T-helper 1 cell treated with Interleukin-12 subunit alpha and Interleukin-12 subunit beta and Interleukin-4 antibody, amounts not matched to agents 30 μg/mL and 1 μg/mL, for 36 hours (primary cell): Measurements from ENCODE around the gene SMG1.
A peak's percentile ranks its signal among the peaks of the same experiment; 100 is the strongest.
"Not testable (repeated sequence)": the region's sequence is repeated elsewhere in the genome, so short reads cannot be mapped to it uniquely, and the experiment has no call there.

ENCODE experiments used
- H3K27ac Mint-ChIP-seq: one replicate; pipeline ENCODE4 v1.8.0; 2021; ENCODE audit warnings: mild to moderate bottlenecking, mixed read lengths
- H3K27me3 Mint-ChIP-seq: one replicate; pipeline ENCODE4 v1.8.0; 2021; ENCODE audit warnings: low read depth, mixed read lengths
- H3K36me3 Mint-ChIP-seq: one replicate; pipeline ENCODE4 v1.8.0; 2021; ENCODE audit warnings: low read depth, mixed read lengths
- H3K4me1 Mint-ChIP-seq: one replicate; pipeline ENCODE4 v1.8.0; 2021; ENCODE audit warnings: low read depth, mixed read lengths
- H3K4me3 Mint-ChIP-seq: one replicate; pipeline ENCODE4 v1.8.0; 2021; ENCODE audit warnings: mild to moderate bottlenecking, moderate library complexity, mixed read lengths
- H3K9me3 Mint-ChIP-seq: one replicate; pipeline ENCODE4 v1.8.0; 2021; ENCODE audit warnings: mixed read lengths

Gene SMG1

GRCh38 chr16:18909585-18909984 is 16.6 kb downstream of the SMG1 start:
- not testable (repeated sequence) for H3K4me3 Mint-ChIP-seq
- peaks cover 20% of the 10 kb centered on the region for H3K4me1 Mint-ChIP-seq

GRCh38 chr16:18908716-18909115 is 17.5 kb downstream of the SMG1 start:
- not testable (repeated sequence) for H3K27me3 Mint-ChIP-seq, H3K9me3 Mint-ChIP-seq, H3K27ac Mint-ChIP-seq, H3K4me3 Mint-ChIP-seq
- peaks cover 12% of the 10 kb centered on the region for H3K36me3 Mint-ChIP-seq
- peaks cover 22% of the 10 kb centered on the region for H3K4me1 Mint-ChIP-seq

More at GRCh38 chr16:18909585-18909984, 16.6 kb downstream of the SMG1 start:
- H3K27me3 Mint-ChIP-seq, H3K9me3 Mint-ChIP-seq, H3K27ac Mint-ChIP-seq: not testable (repeated sequence)
- H3K36me3 Mint-ChIP-seq = peaks cover 12% of the 10 kb centered on the region

- H3K4me3 Mint-ChIP-seq, H3K27me3 Mint-ChIP-seq, H3K27ac Mint-ChIP-seq, H3K36me3 Mint-ChIP-seq, H3K9me3 Mint-ChIP-seq: not testable (repeated sequence)
- H3K4me1 Mint-ChIP-seq = peaks cover 47% of the 10 kb centered on the region
Observed at GRCh38 chr16:18902778-18903177, 23.4 kb downstream of the SMG1 start.

- Mint-ChIP-seq H3K4me1 (peaks cover 46% of the 10 kb centered on the region), H3K27ac (peak overlapping the region; percentile 52)
- H3K9me3 Mint-ChIP-seq, H3K36me3 Mint-ChIP-seq, H3K4me3 Mint-ChIP-seq, H3K27me3 Mint-ChIP-seq: not testable (repeated sequence)
Observed at GRCh38 chr16:18902044-18902443, 24.2 kb downstream of the SMG1 start.

- H3K36me3 Mint-ChIP-seq, H3K27ac Mint-ChIP-seq, H3K4me3 Mint-ChIP-seq, H3K9me3 Mint-ChIP-seq, H3K27me3 Mint-ChIP-seq: not testable (repeated sequence)
- peaks cover 42% of the 10 kb centered on the region for H3K4me1 Mint-ChIP-seq
Observed at GRCh38 chr16:18901194-18901593, 25.0 kb downstream of the SMG1 start.

- not testable (repeated sequence) for H3K4me1 Mint-ChIP-seq, H3K4me3 Mint-ChIP-seq, H3K27me3 Mint-ChIP-seq, H3K9me3 Mint-ChIP-seq, H3K27ac Mint-ChIP-seq
- peaks cover 22% of the 10 kb centered on the region for H3K36me3 Mint-ChIP-seq
Observed at GRCh38 chr16:18884456-18884855, 41.8 kb downstream of the SMG1 start.

GRCh38 chr16:18877734-18878133 is 48.5 kb downstream of the SMG1 start:
- peaks cover 26% of the 10 kb centered on the region for H3K36me3 Mint-ChIP-seq
- H3K9me3 Mint-ChIP-seq, H3K4me1 Mint-ChIP-seq, H3K27ac Mint-ChIP-seq, H3K4me3 Mint-ChIP-seq, H3K27me3 Mint-ChIP-seq: not testable (repeated sequence)

- not testable (repeated sequence) for H3K9me3 Mint-ChIP-seq, H3K27me3 Mint-ChIP-seq, H3K4me3 Mint-ChIP-seq, H3K4me1 Mint-ChIP-seq
- Mint-ChIP-seq H3K36me3 (peaks cover 25% of the 10 kb centered on the region), H3K27ac (peak overlapping the region; percentile 15)
Observed at GRCh38 chr16:18877259-18877658, 48.9 kb downstream of the SMG1 start.

DNA sequence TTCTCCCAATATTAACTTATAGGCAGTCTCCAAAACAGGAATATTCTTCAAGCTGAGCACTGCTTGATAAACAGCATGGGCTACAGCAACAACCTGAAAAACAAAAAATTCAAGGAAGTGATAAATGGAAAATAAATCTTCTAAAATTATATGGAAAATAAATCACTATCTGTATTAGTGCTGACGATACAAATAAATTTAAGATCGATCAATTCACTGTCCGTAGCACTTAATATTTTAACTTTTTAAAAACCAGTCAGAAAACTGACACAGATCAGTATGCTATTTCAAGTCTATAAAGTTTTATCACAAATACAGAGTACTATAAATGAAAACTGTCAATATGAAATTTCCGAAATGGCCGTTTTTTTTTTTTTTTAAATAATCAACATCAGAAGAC is 49.9 kb downstream of the SMG1 start:
- H3K4me1 Mint-ChIP-seq, H3K9me3 Mint-ChIP-seq, H3K27me3 Mint-ChIP-seq, H3K4me3 Mint-ChIP-seq, H3K27ac Mint-ChIP-seq: not testable (repeated sequence)
- H3K36me3 Mint-ChIP-seq = peaks cover 27% of the 10 kb centered on the region

DNA sequence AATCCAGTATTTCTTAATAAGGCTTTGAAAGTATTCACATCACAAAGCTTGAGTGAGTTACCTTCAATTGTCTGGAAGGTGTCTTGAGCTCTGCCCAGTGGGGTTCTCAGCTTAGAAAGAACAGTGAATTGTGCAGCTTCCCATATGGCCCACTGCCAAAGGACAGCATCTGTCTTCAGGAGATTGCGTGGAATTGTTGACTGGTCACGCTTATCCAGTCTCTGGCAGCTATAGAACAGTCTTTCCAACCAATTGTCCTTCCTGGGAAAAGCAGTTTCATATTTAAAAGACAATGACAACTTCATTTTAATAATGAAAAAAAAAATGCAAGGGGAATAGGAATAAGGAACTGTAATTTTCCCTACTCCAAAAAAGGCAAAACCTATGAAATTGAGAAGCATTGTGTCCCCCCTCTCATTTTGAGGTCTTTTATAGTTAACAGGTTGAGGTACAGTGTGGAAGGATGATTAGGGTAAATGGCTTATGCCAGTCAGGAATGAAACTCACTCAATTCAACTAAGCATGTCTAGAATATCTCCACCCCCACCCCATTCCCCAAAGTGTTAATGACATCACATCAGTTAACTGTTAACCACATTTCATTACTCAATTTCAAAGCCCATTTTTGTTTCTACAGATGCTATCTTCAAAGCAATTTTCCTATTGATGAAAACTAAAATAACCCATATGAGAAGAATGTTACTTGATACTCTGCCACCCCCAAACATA is 57.0 kb downstream of the SMG1 start:
- H3K27ac Mint-ChIP-seq, H3K4me1 Mint-ChIP-seq, H3K9me3 Mint-ChIP-seq, H3K4me3 Mint-ChIP-seq, H3K27me3 Mint-ChIP-seq: not testable (repeated sequence)
- peaks cover 41% of the 10 kb centered on the region for H3K36me3 Mint-ChIP-seq

GRCh38 chr16:18866277-18866823 is 59.9 kb downstream of the SMG1 start:
- H3K4me1 Mint-ChIP-seq = peaks cover 21% of the 10 kb centered on the region
- not testable (repeated sequence) for H3K27ac Mint-ChIP-seq, H3K4me3 Mint-ChIP-seq, H3K9me3 Mint-ChIP-seq, H3K27me3 Mint-ChIP-seq
- peaks cover 41% of the 10 kb centered on the region for H3K36me3 Mint-ChIP-seq

GRCh38 chr16:18862891-18863290 is 63.3 kb downstream of the SMG1 start:
- Mint-ChIP-seq H3K36me3 (peaks cover 39% of the 10 kb centered on the region), H3K27ac (peak overlapping the region; percentile 38), H3K4me1 (peaks cover 21% of the 10 kb centered on the region)
- not testable (repeated sequence) for H3K4me3 Mint-ChIP-seq, H3K27me3 Mint-ChIP-seq, H3K9me3 Mint-ChIP-seq

DNA sequence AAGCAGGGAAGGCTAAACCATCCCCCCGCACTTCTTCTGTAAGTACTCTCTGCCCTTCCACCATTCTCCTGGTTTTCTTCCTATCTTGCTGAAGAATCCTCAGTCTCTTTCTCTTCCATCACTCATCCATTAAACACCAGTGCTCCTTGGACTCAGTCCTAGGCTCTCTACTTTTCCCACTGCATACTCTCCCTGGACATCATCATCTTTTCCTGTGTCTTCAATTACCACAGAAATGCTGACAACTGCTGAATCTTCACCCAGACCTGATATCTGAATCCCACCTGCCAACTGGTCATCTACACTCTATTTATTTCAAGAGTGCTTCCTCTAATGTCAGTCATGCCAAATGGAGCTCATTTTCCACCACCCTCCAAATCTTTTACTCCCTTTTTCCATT is 71.0 kb downstream of the SMG1 start:
- no peak overlapping the region for H3K4me3 Mint-ChIP-seq
- no peaks in the 10 kb centered on the region for H3K27me3 Mint-ChIP-seq
- peaks cover 45% of the 10 kb centered on the region for H3K36me3 Mint-ChIP-seq
- H3K27ac Mint-ChIP-seq = peak overlapping the region; percentile 19
- H3K9me3 Mint-ChIP-seq = no peaks in the 10 kb centered on the region
- peaks cover 7% of the 10 kb centered on the region for H3K4me1 Mint-ChIP-seq

DNA sequence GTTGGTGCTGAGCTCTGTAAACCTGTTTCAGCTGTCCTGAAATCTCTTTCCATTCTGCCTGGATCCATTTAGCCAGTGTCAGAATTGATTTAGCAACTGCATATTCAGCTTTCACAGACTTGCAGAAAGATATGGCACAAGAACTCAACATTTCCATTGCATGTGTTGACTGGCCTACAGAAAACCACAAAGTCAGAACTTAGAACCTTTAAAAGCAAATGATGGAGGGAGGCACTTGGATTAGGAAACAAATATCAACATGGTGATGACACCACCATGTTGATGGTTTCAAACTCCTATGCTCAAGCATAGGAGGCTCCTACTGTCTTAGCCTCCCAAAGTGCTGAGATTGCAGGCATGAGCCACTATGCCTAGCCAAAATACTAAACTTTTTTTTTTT is 72.5 kb downstream of the SMG1 start:
- no peak overlapping the region for H3K27ac Mint-ChIP-seq
- peaks cover 49% of the 10 kb centered on the region for H3K36me3 Mint-ChIP-seq
- H3K4me3 Mint-ChIP-seq = no peak overlapping the region
- no peaks in the 10 kb centered on the region for H3K9me3 Mint-ChIP-seq
- H3K27me3 Mint-ChIP-seq = no peaks in the 10 kb centered on the region
- H3K4me1 Mint-ChIP-seq = peaks cover 7% of the 10 kb centered on the region

GRCh38 chr16:18852647-18853046 is 73.6 kb downstream of the SMG1 start:
- no peaks in the 10 kb centered on the region for H3K27me3 Mint-ChIP-seq
- H3K4me3 Mint-ChIP-seq = no peak overlapping the region
- H3K36me3 Mint-ChIP-seq = peaks cover 47% of the 10 kb centered on the region
- H3K27ac Mint-ChIP-seq = no peak overlapping the region
- no peaks in the 10 kb centered on the region for H3K9me3 Mint-ChIP-seq
- peaks cover 7% of the 10 kb centered on the region for H3K4me1 Mint-ChIP-seq

DNA sequence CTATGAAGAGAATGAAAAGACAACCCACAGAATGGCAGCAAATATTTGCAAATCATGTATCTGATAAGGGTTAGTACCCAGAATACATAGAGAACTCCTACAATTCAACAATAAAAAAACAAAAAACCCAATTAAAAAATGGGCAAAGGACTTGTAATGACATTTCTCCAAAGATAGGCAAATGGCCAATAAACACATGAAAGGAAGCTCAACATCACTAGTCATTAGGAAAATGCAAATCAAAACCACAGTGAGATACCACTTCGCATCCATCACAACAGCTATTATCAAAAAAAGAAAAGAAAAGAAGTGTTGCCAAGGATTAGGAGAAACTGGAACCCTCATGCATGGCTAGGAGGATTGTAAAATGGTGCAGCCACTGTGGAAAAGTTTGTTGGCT is 79.8 kb downstream of the SMG1 start:
- H3K27me3 Mint-ChIP-seq = no peaks in the 10 kb centered on the region
- peaks cover 59% of the 10 kb centered on the region for H3K36me3 Mint-ChIP-seq
- H3K4me3 Mint-ChIP-seq = no peak overlapping the region

More for the DNA sequence above, 79.8 kb downstream of the SMG1 start:
- H3K9me3 Mint-ChIP-seq = no peaks in the 10 kb centered on the region
- H3K27ac Mint-ChIP-seq = no peak overlapping the region
- peaks cover 6% of the 10 kb centered on the region for H3K4me1 Mint-ChIP-seq
